Right forelimb (tissue), 1 donor: ENCODE measurements around the gene EMID1.
A peak's percentile ranks its signal among the peaks of the same experiment; 100 is the strongest.
"Not testable (repeated sequence)": the region's sequence is repeated elsewhere in the genome, so short reads cannot be mapped to it uniquely, and the experiment has no call there.

Experiments used
- DNase-seq: peaks from one replicate; pipeline ENCODE4 v3.0.0-alpha.2; 2018

The EMID1 gene

GRCh38 chr22:29231971-29232959 is 26.6 kb downstream of the EMID1 start:
- no peak for DNase-seq

GRCh38 chr22:29233277-29233877 is 27.7 kb downstream of the EMID1 start:
- no peak for DNase-seq

- DNase-seq, result not testable (repeated sequence)
These were observed 34.8 kb downstream of the EMID1 start for GRCh38 chr22:29240481-29240880.

GRCh38 chr22:29243874-29244446 is 38.3 kb downstream of the EMID1 start:
- no peak for DNase-seq

- DNase-seq, result no peak
These were observed 39.3 kb downstream of the EMID1 start for GRCh38 chr22:29244785-29245625.

GRCh38 chr22:29245626-29246385 is 40.1 kb downstream of the EMID1 start:
- peak; percentile 81 for DNase-seq

- DNase-seq, result not testable (repeated sequence)
These were observed 42.2 kb downstream of the EMID1 start for GRCh38 chr22:29247891-29248290.

- no peak for DNase-seq
These were observed 45.6 kb downstream of the EMID1 start for GRCh38 chr22:29251265-29251664.

- no peak for DNase-seq
These were observed 46.5 kb downstream of the EMID1 start for GRCh38 chr22:29251981-29252911.

GRCh38 chr22:29253561-29254285 is 48.0 kb downstream of the EMID1 start:
- no peak for DNase-seq

GRCh38 chr22:29254286-29254660 is 48.6 kb downstream of the EMID1 start:
- no peak for DNase-seq

GRCh38 chr22:29255064-29255621 is 49.4 kb downstream of the EMID1 start:
- DNase-seq, result no peak

GRCh38 chr22:29256606-29257325 is 51.1 kb downstream of the EMID1 start:
- no peak for DNase-seq

GRCh38 chr22:29257751-29258181 is 52.1 kb downstream of the EMID1 start:
- DNase-seq, result no peak

- DNase-seq, result no peak
These were observed 52.9 kb downstream of the EMID1 start for GRCh38 chr22:29258407-29259252.

- DNase-seq, result no peak
These were observed 53.7 kb downstream of the EMID1 start for GRCh38 chr22:29259253-29259899.

GRCh38 chr22:29260031-29260560 is 54.4 kb downstream of the EMID1 start:
- DNase-seq, result no peak
